Neuronal stem cell (in vitro differentiated cells): ENCODE data around the gene FBXL3.
"Not testable (repeated sequence)": the region's sequence is repeated elsewhere in the genome, so short reads cannot be mapped to it uniquely, and the experiment has no call there.

Source experiments
- DNase-seq: peaks from one replicate; pipeline ENCODE4 v3.0.0-alpha.2; 2013; ENCODE audit warnings: low spot score
- H2AFZ ChIP-seq: one replicate; pipeline ENCODE4 v1.6.1; 2013; ENCODE audit warnings: mild to moderate bottlenecking, low read length, inconsistent platforms
- H2AK5ac ChIP-seq: 2 replicates; pipeline ENCODE4 v1.6.1; 2013; ENCODE audit warnings: low read depth, mild to moderate bottlenecking, inconsistent platforms, low read length, moderate library complexity, mixed read lengths
- H2BK120ac ChIP-seq: 2 replicates; pipeline ENCODE4 v1.6.1; 2013; ENCODE audit warnings: low read depth, mild to moderate bottlenecking, inconsistent platforms, low read length, moderate library complexity, mixed read lengths
- H2BK12ac ChIP-seq: one replicate; pipeline ENCODE4 v1.6.1; 2013; ENCODE audit warnings: low read length, inconsistent platforms
- H2BK15ac ChIP-seq: 2 replicates; pipeline ENCODE4 v1.6.1; 2013; ENCODE audit warnings: mild to moderate bottlenecking, low read length, inconsistent platforms, mixed read lengths
- H2BK5ac ChIP-seq: one replicate; pipeline ENCODE4 v1.6.1; 2013; ENCODE audit warnings: inconsistent platforms, mild to moderate bottlenecking, low read length, moderate library complexity
- H3K14ac ChIP-seq: one replicate; pipeline ENCODE4 v1.6.1; 2013; ENCODE audit warnings: low read length, inconsistent platforms
- H3K18ac ChIP-seq: 2 replicates; pipeline ENCODE4 v1.6.1; 2013; ENCODE audit warnings: low read length, inconsistent platforms
- H3K23ac ChIP-seq: 2 replicates; pipeline ENCODE4 v1.6.1; 2013; ENCODE audit warnings: low read depth, mild to moderate bottlenecking, mixed read lengths, low read length, inconsistent platforms; ENCODE audit not compliant: poor library complexity
- H3K27ac ChIP-seq: replicated peaks from 3 replicates; pipeline ENCODE4 v1.5.1; 2013; ENCODE audit warnings: low read length, inconsistent platforms
- H3K27me3 ChIP-seq, 3 experiments: 2 replicates each; pipeline ENCODE4 v1.6.1; 2013; ENCODE audit warnings: low read length in 3 of 3, mild to moderate bottlenecking in 2 of 3, inconsistent platforms in 1 of 3, low read depth in 1 of 3, mixed read lengths in 1 of 3, moderate library complexity in 1 of 3; ENCODE audit not compliant: control insufficient read depth in 3 of 3, insufficient read depth in 3 of 3
- H3K36me3 ChIP-seq, 2 donors: replicated peaks in 1 of 2; 2 replicates each; pipeline ENCODE4 v1.6.1; 2013; ENCODE audit warnings: low read length in 2 of 2; ENCODE audit not compliant: control insufficient read depth in 2 of 2, insufficient read depth in 2 of 2
- H3K4ac ChIP-seq: 2 replicates; pipeline ENCODE4 v1.6.1; 2013; ENCODE audit warnings: inconsistent platforms, mild to moderate bottlenecking, low read length, moderate library complexity
- H3K4me1 ChIP-seq, 2 donors: 1 replicate in 1 of 2; 2 replicates in 1 of 2; pipeline ENCODE4 v1.6.1; 2013; ENCODE audit warnings: low read length in 2 of 2, low read depth in 1 of 2; ENCODE audit not compliant: control insufficient read depth in 2 of 2, insufficient read depth in 1 of 2
- H3K4me2 ChIP-seq: one replicate; pipeline ENCODE4 v1.6.1; 2013; ENCODE audit warnings: mild to moderate bottlenecking, low read length, inconsistent platforms; ENCODE audit not compliant: insufficient read depth, poor library complexity, severe bottlenecking
- H3K4me3 ChIP-seq, 2 donors: 2 replicates each; pipeline ENCODE4 v1.5.1; 2013; ENCODE audit warnings: low read length in 2 of 2, mild to moderate bottlenecking in 2 of 2, inconsistent platforms in 1 of 2, moderate library complexity in 1 of 2
- H3K79me1 ChIP-seq: one replicate; pipeline ENCODE4 v1.6.1; 2013; ENCODE audit warnings: low read depth, mild to moderate bottlenecking, inconsistent platforms, low read length, moderate library complexity
- H3K9ac ChIP-seq: one replicate; pipeline ENCODE4 v1.6.1; 2013; ENCODE audit warnings: mild to moderate bottlenecking, low read depth, low read length, inconsistent platforms; ENCODE audit not compliant: poor library complexity
- H3K9me3 ChIP-seq, 2 donors: replicated peaks in 1 of 2; 2 replicates each; pipeline versions ENCODE3 to v1.6.1; 2013; ENCODE audit warnings: low read length in 2 of 2, mild to moderate bottlenecking in 2 of 2, inconsistent platforms in 1 of 2, low read depth in 1 of 2, mixed read lengths in 1 of 2, moderate library complexity in 1 of 2; ENCODE audit not compliant: control insufficient read depth in 2 of 2, insufficient read depth in 1 of 2
- H4K8ac ChIP-seq: one replicate; pipeline ENCODE4 v1.6.1; 2013; ENCODE audit warnings: low read depth, mild to moderate bottlenecking, inconsistent platforms, low read length, moderate library complexity
- H4K91ac ChIP-seq: one replicate; pipeline ENCODE4 v1.6.1; 2013; ENCODE audit warnings: low read length, low read depth, mild to moderate bottlenecking, inconsistent platforms; ENCODE audit not compliant: poor library complexity
- WGBS, 2 donors: extraction: QIAGEN DNeasy Blood & Tissue Kit; methylation state at CpG; one replicate each; pipeline ENCODE4 v1.1.7; 2013; ENCODE audit warnings: missing lambda C conversion rate in 2 of 2, mixed read lengths in 1 of 2; ENCODE audit not compliant: insufficient read length in 2 of 2, insufficient replicate concordance in 1 of 2; ENCODE audit errors: extremely low coverage in 2 of 2; 5-methylcytosine and 5-hydroxymethylcytosine counted together

The FBXL3 gene

GRCh38 chr13:77013853-77014542, 13.0 kb downstream of the FBXL3 start:
- H3K9me3 ChIP-seq, result no peaks in the 10 kb centered on the region
- no peak for DNase-seq
- H3K9ac ChIP-seq, result no peak overlapping the region
- H3K79me1 ChIP-seq, result no peaks in the 10 kb centered on the region
- no peak overlapping the region for H4K8ac ChIP-seq
- H3K4me1 ChIP-seq, result no peaks in the 10 kb centered on the region
- no peak overlapping the region for H4K91ac ChIP-seq
- H2BK120ac ChIP-seq, result no peak overlapping the region
- peaks cover 15 to 100% of the 10 kb centered on the region in 2 donors for H3K36me3 ChIP-seq
- H2BK15ac ChIP-seq, result no peak overlapping the region
- WGBS, 2 donors, result no CpG with 5 or more reads among the region's 2 CpGs
- H3K23ac ChIP-seq, result no peak overlapping the region
- no peak overlapping the region for H3K4ac ChIP-seq
- H2AK5ac ChIP-seq, result no peak overlapping the region
- H2AFZ ChIP-seq, result no peak overlapping the region
- H3K18ac ChIP-seq, result no peak overlapping the region
- no peak overlapping the region for H3K14ac ChIP-seq
- H3K27me3 ChIP-seq, result no peaks in the 10 kb centered on the region
- H2BK12ac ChIP-seq, result no peak overlapping the region
- no peak overlapping the region for H3K4me3 ChIP-seq
- no peak overlapping the region for H3K27ac ChIP-seq
- H3K4me2 ChIP-seq, result no peak overlapping the region
- no peak overlapping the region for H2BK5ac ChIP-seq

- H2BK120ac ChIP-seq, H2AFZ ChIP-seq, H2BK12ac ChIP-seq, H3K27me3 ChIP-seq, DNase-seq, H2AK5ac ChIP-seq, H2BK5ac ChIP-seq, H3K9ac ChIP-seq, H3K79me1 ChIP-seq, H3K4me3 ChIP-seq, H4K91ac ChIP-seq, H3K14ac ChIP-seq, H3K23ac ChIP-seq, H3K4me2 ChIP-seq, H3K18ac ChIP-seq, H3K27ac ChIP-seq, H3K4me1 ChIP-seq, H4K8ac ChIP-seq, H3K4ac ChIP-seq, H3K9me3 ChIP-seq, H2BK15ac ChIP-seq: not testable (repeated sequence)
- no CpG with 5 or more reads among the region's 5 CpGs for WGBS, 2 donors
- H3K36me3 ChIP-seq, result peaks cover 16 to 100% of the 10 kb centered on the region in 2 donors
These were observed 17.2 kb downstream of the FBXL3 start for GRCh38 chr13:77009719-77010118.

- H3K9me3 ChIP-seq, result no peaks in the 10 kb centered on the region
- peaks cover 13 to 99% of the 10 kb centered on the region in 2 donors for H3K36me3 ChIP-seq
- H2BK5ac ChIP-seq, result no peak overlapping the region
- no peak overlapping the region for H2BK12ac ChIP-seq
- no peak overlapping the region for H3K18ac ChIP-seq
- H4K91ac ChIP-seq, result no peak overlapping the region
- H3K23ac ChIP-seq, result no peak overlapping the region
- H3K14ac ChIP-seq, result no peak overlapping the region
- no peaks in the 10 kb centered on the region for H3K79me1 ChIP-seq
- H3K27ac ChIP-seq, result no peak overlapping the region
- H3K9ac ChIP-seq, result no peak overlapping the region
- H2AFZ ChIP-seq, result no peak overlapping the region
- no peak overlapping the region for H2AK5ac ChIP-seq
- H3K4me1 ChIP-seq, result no peaks in the 10 kb centered on the region
- no peak overlapping the region for H2BK15ac ChIP-seq
- H4K8ac ChIP-seq, result no peak overlapping the region
- WGBS, 2 donors, result no CpG with 5 or more reads among the region's 2 CpGs
- no peak overlapping the region for H2BK120ac ChIP-seq
- no peak overlapping the region for H3K4me3 ChIP-seq
- H3K4me2 ChIP-seq, result no peak overlapping the region
- no peak overlapping the region for H3K4ac ChIP-seq
- DNase-seq, result no peak
- H3K27me3 ChIP-seq, result no peaks in the 10 kb centered on the region
These were observed 17.9 kb downstream of the FBXL3 start for GRCh38 chr13:77009011-77009410.

- not testable (repeated sequence) for H2BK12ac ChIP-seq, H3K9me3 ChIP-seq, H3K79me1 ChIP-seq, H3K4me2 ChIP-seq, H2AK5ac ChIP-seq, H3K4ac ChIP-seq, H2BK15ac ChIP-seq, H2BK120ac ChIP-seq, H3K9ac ChIP-seq, H2AFZ ChIP-seq, H3K14ac ChIP-seq, H3K4me3 ChIP-seq, DNase-seq, H3K4me1 ChIP-seq, H2BK5ac ChIP-seq, H3K27me3 ChIP-seq, H4K91ac ChIP-seq, H4K8ac ChIP-seq, H3K27ac ChIP-seq, H3K23ac ChIP-seq, H3K18ac ChIP-seq
- no CpG with 5 or more reads among the region's 4 CpGs for WGBS, 2 donors
- peaks cover 10 to 99% of the 10 kb centered on the region in 2 donors for H3K36me3 ChIP-seq
These were observed 18.6 kb downstream of the FBXL3 start for GRCh38 chr13:77008337-77008736.
